ENCODE data around the gene DUSP8. TPM values are rescaled to one million over a fixed set of nuclear protein-coding genes. Genes with fewer than 3 reads are reported as not detected.

The DUSP8 gene
- total and polyA plus RNA-seq, 8 donors = 0.80 to 21.8 (median 1.7) TPM

DNA sequence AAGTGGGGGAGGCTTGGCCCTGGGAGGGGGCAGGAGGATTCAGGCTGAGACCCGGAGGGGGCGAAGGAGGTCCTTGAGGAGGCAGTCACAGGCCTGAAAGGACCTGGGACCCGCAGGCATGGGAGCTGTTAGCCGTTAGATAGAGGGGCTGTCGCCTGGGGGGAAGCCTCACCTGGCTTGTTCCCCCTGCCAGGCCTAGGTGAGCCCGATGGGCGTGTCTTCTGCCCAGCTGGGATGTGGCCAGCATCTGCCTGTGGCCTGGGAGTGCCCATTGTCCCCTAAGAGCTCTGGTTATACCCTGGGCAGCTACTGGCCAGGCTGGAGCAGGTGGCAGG lies 1.8 kb upstream of the DUSP8 start:
- ATAC-seq = peak; percentile 84
- Histone ChIP-seq H3K27me3 (peaks cover 3 to 71% of the 10 kb centered on the region in 2 donors), H3K36me3 (no peaks in the 10 kb centered on the region), H3K9me3 (peaks cover 0 to 3% of the 10 kb centered on the region in 2 donors), H3K4me3 (peak overlapping the region; percentile 44 to 53), H3K4me1 (peaks cover 8 to 34% of the 10 kb centered on the region in 2 donors), H3K27ac (peak overlapping the region; percentile 61 to 83)
- peak in 2 of 4 donors; percentile 79 to 84 for DNase-seq
- intact Hi-C loops (cut with DNase I) = no loop called here
- TF ChIP-seq, protein P1, sequence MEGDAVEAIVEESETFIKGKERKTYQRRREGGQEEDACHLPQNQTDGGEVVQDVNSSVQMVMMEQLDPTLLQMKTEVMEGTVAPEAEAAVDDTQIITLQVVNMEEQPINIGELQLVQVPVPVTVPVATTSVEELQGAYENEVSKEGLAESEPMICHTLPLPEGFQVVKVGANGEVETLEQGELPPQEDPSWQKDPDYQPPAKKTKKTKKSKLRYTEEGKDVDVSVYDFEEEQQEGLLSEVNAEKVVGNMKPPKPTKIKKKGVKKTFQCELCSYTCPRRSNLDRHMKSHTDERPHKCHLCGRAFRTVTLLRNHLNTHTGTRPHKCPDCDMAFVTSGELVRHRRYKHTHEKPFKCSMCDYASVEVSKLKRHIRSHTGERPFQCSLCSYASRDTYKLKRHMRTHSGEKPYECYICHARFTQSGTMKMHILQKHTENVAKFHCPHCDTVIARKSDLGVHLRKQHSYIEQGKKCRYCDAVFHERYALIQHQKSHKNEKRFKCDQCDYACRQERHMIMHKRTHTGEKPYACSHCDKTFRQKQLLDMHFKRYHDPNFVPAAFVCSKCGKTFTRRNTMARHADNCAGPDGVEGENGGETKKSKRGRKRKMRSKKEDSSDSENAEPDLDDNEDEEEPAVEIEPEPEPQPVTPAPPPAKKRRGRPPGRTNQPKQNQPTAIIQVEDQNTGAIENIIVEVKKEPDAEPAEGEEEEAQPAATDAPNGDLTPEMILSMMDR (IDR thresholded peaks at IDR 0.05) = no peak

- H3K4me3 ChIP-seq = peak overlapping the region; percentile 44 to 53
- H3K36me3 ChIP-seq = no peaks in the 10 kb centered on the region
- peaks cover 3 to 75% of the 10 kb centered on the region in 2 donors for H3K27me3 ChIP-seq
- ATAC-seq = peak; percentile 52
- peaks cover 8 to 34% of the 10 kb centered on the region in 2 donors for H3K4me1 ChIP-seq
- intact Hi-C loops (cut with DNase I) = no loop called here
- H3K27ac ChIP-seq = peak overlapping the region; percentile 53 to 83
- DNase-seq = peak in 1 of 4 donors; percentile 74
- TF ChIP-seq, protein P1 (IDR thresholded peaks at IDR 0.05) = no peak
- no peaks in the 10 kb centered on the region for H3K9me3 ChIP-seq
These were observed 1.2 kb upstream of the DUSP8 start for GRCh38 chr11:1573077-1573902.

- intact Hi-C loops (cut with DNase I) = no loop called here
- TF ChIP-seq, protein P1 (IDR thresholded peaks at IDR 0.05) = no peak
- H3K27me3 ChIP-seq = peaks cover 3 to 81% of the 10 kb centered on the region in 2 donors
- no peaks in the 10 kb centered on the region for H3K9me3 ChIP-seq
- no peak overlapping the region for H3K27ac ChIP-seq
- DNase-seq = peak in 1 of 4 donors; percentile 68
- H3K4me3 ChIP-seq = peak overlapping the region; percentile 47 to 48
- peaks cover 8 to 34% of the 10 kb centered on the region in 2 donors for H3K4me1 ChIP-seq
- no peak for ATAC-seq
- H3K36me3 ChIP-seq = no peaks in the 10 kb centered on the region
These were observed 293 bp downstream of the DUSP8 start for GRCh38 chr11:1571760-1572196.

DNA sequence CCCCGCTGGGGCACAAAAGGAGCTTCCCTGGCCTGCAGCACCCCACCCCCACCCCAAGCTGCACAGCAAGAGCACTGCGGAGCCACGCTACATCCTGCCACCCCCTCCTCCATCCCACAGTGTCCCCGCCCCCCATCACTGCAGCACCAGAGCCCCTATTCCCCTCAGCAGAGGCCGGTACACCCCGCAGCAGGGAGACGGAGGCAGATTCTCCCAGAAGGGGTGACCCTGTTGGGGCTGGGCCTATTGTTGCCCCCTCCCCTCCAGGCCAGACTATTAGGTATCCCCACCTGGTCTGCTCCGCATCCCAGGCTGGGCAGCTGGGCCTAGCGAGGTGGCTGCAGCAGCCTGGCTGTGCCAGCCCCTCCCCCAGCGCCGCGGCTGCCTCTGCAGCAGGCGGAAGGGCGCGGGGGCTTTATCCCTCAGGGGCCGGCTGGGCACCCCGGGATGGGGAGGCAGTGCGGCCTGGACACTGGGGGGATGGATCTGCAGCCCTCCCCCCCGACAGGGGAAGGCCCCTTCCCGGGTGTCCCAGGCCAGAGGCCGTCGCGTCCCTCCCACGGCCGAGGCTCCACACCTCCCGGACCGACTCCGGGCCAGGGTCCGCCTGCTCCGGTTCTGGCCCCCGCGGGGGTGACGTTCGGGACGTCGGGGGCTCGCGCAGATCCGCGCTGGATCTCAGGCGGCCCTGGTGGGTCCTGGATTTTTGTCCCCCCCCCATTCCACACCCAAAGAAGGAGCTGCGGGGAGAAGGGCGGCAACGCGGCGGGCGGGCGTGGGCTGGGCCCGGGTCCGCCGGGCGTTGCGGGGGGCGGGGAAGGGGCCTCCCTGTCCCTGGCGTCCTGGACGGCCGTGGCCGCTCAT lies 943 bp downstream of the DUSP8 start:
- no peak for ATAC-seq
- H3K27ac ChIP-seq = peak overlapping the region in 1 of 2 donors; percentile 13
- intact Hi-C loops (cut with DNase I) = no loop called here

More for the DNA sequence above, 943 bp downstream of the DUSP8 start:
- Histone ChIP-seq H3K36me3 (no peaks in the 10 kb centered on the region), H3K4me3 (peak overlapping the region; percentile 47 to 48), H3K4me1 (peaks cover 8 to 34% of the 10 kb centered on the region in 2 donors), H3K9me3 (no peaks in the 10 kb centered on the region), H3K27me3 (peaks cover 3 to 76% of the 10 kb centered on the region in 2 donors)
- DNase-seq = peak in 2 of 4 donors; percentile 30 to 74
- TF ChIP-seq, protein P1 (IDR thresholded peaks at IDR 0.05) = no peak
